ENCODE results near the gene TOLLIP. TPM values are rescaled to one million over a fixed set of nuclear protein-coding genes. Genes with fewer than 3 reads are reported as not detected.

TOLLIP gene
- total and polyA plus RNA-seq, 9 donors, result 14.1 to 60.8 (median 44.8) TPM

GRCh38 chr11:1236316-1237127, 72.9 kb downstream of the TOLLIP start:
- Histone ChIP-seq H3K9me3 (no peaks in the 10 kb centered on the region), H3K27me3 (no peaks in the 10 kb centered on the region), H3K4me1 (ENCODE audit: insufficient read depth) (no peaks in the 10 kb centered on the region), H3K4me3 (no peak overlapping the region), H3K36me3 (no peaks in the 10 kb centered on the region), H3K27ac (no peak overlapping the region)
- DNase-seq, result peak in 1 of 5 donors; percentile 13
- intact Hi-C loops (cut with DNase I), result no loop called here
- 83 to 84% (median 83%) methylated on average over 30 to 37 of the region's 37 CpGs for WGBS, 3 donors
- TF ChIP-seq POLR2A (IDR thresholded peaks at IDR 0.05) (no peak), EP300 (IDR thresholded peaks at IDR 0.05) (no peak)
- TF ChIP-seq, protein P1, sequence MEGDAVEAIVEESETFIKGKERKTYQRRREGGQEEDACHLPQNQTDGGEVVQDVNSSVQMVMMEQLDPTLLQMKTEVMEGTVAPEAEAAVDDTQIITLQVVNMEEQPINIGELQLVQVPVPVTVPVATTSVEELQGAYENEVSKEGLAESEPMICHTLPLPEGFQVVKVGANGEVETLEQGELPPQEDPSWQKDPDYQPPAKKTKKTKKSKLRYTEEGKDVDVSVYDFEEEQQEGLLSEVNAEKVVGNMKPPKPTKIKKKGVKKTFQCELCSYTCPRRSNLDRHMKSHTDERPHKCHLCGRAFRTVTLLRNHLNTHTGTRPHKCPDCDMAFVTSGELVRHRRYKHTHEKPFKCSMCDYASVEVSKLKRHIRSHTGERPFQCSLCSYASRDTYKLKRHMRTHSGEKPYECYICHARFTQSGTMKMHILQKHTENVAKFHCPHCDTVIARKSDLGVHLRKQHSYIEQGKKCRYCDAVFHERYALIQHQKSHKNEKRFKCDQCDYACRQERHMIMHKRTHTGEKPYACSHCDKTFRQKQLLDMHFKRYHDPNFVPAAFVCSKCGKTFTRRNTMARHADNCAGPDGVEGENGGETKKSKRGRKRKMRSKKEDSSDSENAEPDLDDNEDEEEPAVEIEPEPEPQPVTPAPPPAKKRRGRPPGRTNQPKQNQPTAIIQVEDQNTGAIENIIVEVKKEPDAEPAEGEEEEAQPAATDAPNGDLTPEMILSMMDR (IDR thresholded peaks at IDR 0.05), result no peak

- H3K9me3 ChIP-seq, result no peaks in the 10 kb centered on the region
- H3K27me3 ChIP-seq, result no peaks in the 10 kb centered on the region
- H3K36me3 ChIP-seq, result no peaks in the 10 kb centered on the region
- intact Hi-C loops (cut with DNase I), result no loop called here
- H3K4me3 ChIP-seq, result no peak overlapping the region
- DNase-seq, result no peak
- 64 to 74% (median 69%) methylated on average over 15 to 16 of the region's 16 CpGs for WGBS, 3 donors
- TF ChIP-seq EP300 (IDR thresholded peaks at IDR 0.05), result no peak
- no peak for TF ChIP-seq POLR2A (IDR thresholded peaks at IDR 0.05)
- TF ChIP-seq, protein P1 (IDR thresholded peaks at IDR 0.05), result no peak
- no peak overlapping the region for H3K27ac ChIP-seq
- no peaks in the 10 kb centered on the region for H3K4me1 ChIP-seq (ENCODE audit: insufficient read depth)
Observed at GRCh38 chr11:1235901-1236315, 73.5 kb downstream of the TOLLIP start.

GRCh38 chr11:1235306-1235900, 74.0 kb downstream of the TOLLIP start:
- peak in 1 of 5 donors; percentile 7 for DNase-seq
- 65 to 73% (median 68%) methylated on average over 22 to 23 of the region's 23 CpGs for WGBS, 3 donors
- H3K4me1 ChIP-seq (ENCODE audit: insufficient read depth), result no peaks in the 10 kb centered on the region
- TF ChIP-seq EP300 (IDR thresholded peaks at IDR 0.05) (no peak), POLR2A (IDR thresholded peaks at IDR 0.05) (no peak)
- TF ChIP-seq, protein P1 (IDR thresholded peaks at IDR 0.05), result no peak
- no peaks in the 10 kb centered on the region for H3K27me3 ChIP-seq
- H3K4me3 ChIP-seq, result no peak overlapping the region
- no peaks in the 10 kb centered on the region for H3K9me3 ChIP-seq
- H3K27ac ChIP-seq, result no peak overlapping the region
- intact Hi-C loops (cut with DNase I), result no loop called here
- no peaks in the 10 kb centered on the region for H3K36me3 ChIP-seq

DNA sequence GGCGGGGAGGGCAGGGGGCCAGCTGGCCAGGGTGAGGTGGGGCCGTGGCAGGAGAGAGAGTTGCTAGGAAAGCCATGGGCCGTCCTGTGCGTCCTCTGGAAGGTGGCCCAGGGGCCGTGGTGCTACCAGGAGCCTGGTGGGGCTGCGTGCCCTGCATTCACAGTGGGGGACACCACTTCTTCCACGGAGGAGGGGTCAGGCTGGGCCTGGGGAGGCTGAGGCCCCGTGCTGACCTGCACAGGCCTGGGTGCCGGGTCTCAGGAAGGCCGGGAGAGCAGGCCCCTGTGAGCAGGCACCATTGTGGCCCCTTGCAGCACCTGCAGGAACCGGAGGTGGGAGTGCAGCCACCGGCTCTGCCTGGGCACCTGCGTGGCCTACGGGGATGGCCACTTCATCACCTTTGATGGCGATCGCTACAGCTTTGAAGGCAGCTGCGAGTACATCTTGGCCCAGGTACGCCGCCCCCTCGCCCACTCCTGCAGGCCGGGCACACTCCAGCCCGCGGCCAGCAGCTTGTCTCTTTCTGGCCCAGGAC, 74.6 kb downstream of the TOLLIP start:
- intact Hi-C loops (cut with DNase I), result no loop called here
- Histone ChIP-seq H3K36me3 (no peaks in the 10 kb centered on the region), H3K4me3 (no peak overlapping the region), H3K9me3 (no peaks in the 10 kb centered on the region), H3K4me1 (ENCODE audit: insufficient read depth) (no peaks in the 10 kb centered on the region), H3K27ac (no peak overlapping the region), H3K27me3 (no peaks in the 10 kb centered on the region)
- TF ChIP-seq, protein P1 (IDR thresholded peaks at IDR 0.05), result no peak
- TF ChIP-seq EP300 (IDR thresholded peaks at IDR 0.05), result no peak
- no peak for TF ChIP-seq POLR2A (IDR thresholded peaks at IDR 0.05)
- WGBS, 3 donors, result 76 to 82% (median 79%) methylated on average over 22 to 23 of the region's 23 CpGs
- peak in 1 of 5 donors; percentile 10 for DNase-seq

All from ovary (tissue), 9 donors.